Skeletal muscle satellite cell (primary cell): Measurements from ENCODE around the gene ZW10. TPM values are rescaled to one million over a fixed set of nuclear protein-coding genes. Genes with fewer than 3 reads are reported as not detected.

ENCODE experiments used
- H3K27me3 ChIP-seq: 2 replicates; pipeline ENCODE4 v1.7.0; 2013; ENCODE audit warnings: low read length; ENCODE audit not compliant: control insufficient read depth, insufficient read depth
- H3K36me3 ChIP-seq: 2 replicates; pipeline ENCODE4 v1.7.0; 2013; ENCODE audit warnings: mild to moderate bottlenecking, control low read depth, low read length; ENCODE audit not compliant: insufficient read depth
- H3K4me1 ChIP-seq: 2 replicates; pipeline ENCODE4 v1.7.0; 2013; ENCODE audit warnings: low read length; ENCODE audit not compliant: control insufficient read depth, insufficient read depth
- H3K4me2 ChIP-seq: 2 replicates; pipeline ENCODE4 v1.7.0; 2013; ENCODE audit warnings: mild to moderate bottlenecking, low read length
- H3K4me3 ChIP-seq: 2 replicates; pipeline ENCODE4 v1.7.0; 2013; ENCODE audit warnings: low read length
- H3K9ac ChIP-seq: 2 replicates; pipeline ENCODE4 v1.7.0; 2013; ENCODE audit warnings: mild to moderate bottlenecking, low read depth, low read length, moderate library complexity
- H3K9me3 ChIP-seq: replicated peaks from 2 replicates; pipeline ENCODE4 v1.7.0; 2013; ENCODE audit warnings: mild to moderate bottlenecking, control low read depth, low read length
- total RNA-seq: library from RNA; depleted of rRNA; stranded (reverse); fragments of >200 nt; gene quantifications from 2 replicates; pipeline ENCODE4 v1.2.3, GENCODE V29; 2012; rRNA removed

ZW10 gene, protein sequence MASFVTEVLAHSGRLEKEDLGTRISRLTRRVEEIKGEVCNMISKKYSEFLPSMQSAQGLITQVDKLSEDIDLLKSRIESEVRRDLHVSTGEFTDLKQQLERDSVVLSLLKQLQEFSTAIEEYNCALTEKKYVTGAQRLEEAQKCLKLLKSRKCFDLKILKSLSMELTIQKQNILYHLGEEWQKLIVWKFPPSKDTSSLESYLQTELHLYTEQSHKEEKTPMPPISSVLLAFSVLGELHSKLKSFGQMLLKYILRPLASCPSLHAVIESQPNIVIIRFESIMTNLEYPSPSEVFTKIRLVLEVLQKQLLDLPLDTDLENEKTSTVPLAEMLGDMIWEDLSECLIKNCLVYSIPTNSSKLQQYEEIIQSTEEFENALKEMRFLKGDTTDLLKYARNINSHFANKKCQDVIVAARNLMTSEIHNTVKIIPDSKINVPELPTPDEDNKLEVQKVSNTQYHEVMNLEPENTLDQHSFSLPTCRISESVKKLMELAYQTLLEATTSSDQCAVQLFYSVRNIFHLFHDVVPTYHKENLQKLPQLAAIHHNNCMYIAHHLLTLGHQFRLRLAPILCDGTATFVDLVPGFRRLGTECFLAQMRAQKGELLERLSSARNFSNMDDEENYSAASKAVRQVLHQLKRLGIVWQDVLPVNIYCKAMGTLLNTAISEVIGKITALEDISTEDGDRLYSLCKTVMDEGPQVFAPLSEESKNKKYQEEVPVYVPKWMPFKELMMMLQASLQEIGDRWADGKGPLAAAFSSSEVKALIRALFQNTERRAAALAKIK
- 21.0 and 23.4 TPM in 2 replicates for total RNA-seq

DNA sequence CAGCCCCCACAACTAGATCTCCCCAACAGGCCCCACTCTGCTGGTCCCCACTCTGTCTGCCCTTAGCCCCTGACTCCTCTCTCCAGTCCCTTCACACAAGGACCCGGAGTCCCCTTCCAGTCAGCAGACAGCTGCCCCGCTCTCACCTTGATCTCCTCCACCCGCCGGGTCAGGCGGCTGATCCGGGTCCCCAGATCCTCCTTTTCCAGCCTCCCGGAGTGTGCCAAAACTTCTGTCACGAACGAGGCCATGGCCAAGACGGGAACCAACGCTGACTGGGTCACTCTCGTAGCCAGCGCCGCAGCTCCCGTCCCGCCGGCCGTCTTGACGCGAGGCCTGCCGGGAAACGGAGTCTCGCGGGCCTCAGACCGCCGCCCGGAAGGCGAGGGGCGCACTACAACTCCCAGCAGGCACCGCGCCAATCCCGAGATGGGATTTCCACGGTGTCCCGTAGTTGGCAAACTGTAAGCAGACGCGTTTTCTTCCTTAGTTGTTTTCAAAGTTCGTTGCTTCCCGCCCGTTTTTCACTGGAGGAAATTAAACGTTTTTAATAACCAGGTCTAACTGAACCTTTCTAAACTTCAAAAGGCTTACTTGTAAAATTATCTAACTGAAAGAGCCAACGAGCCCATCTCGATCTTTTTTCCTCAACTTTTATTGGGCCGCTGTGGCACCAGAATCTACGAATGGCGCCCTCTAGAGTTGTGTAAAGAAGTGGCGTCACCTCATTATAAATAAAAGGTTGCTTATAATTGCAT, at the start of gene ZW10:
TSS of gene ZW10 (minus strand) at position 277 of the 758 bp plus-strand sequence. CDS start at position 251, 26 bp downstream.
- peaks cover 12% of the 10 kb centered on the region for H3K36me3 ChIP-seq
- peak within 1 kb of the TSS; percentile 91 for H3K9ac ChIP-seq
- no peaks in the 10 kb centered on the region for H3K9me3 ChIP-seq
- H3K4me2 ChIP-seq: peak within 1 kb of the TSS; percentile 88
- peaks cover 12% of the 10 kb centered on the region for H3K27me3 ChIP-seq
- peak within 1 kb of the TSS; percentile 79 for H3K4me3 ChIP-seq
- peaks cover 13% of the 10 kb centered on the region for H3K4me1 ChIP-seq

DNA sequence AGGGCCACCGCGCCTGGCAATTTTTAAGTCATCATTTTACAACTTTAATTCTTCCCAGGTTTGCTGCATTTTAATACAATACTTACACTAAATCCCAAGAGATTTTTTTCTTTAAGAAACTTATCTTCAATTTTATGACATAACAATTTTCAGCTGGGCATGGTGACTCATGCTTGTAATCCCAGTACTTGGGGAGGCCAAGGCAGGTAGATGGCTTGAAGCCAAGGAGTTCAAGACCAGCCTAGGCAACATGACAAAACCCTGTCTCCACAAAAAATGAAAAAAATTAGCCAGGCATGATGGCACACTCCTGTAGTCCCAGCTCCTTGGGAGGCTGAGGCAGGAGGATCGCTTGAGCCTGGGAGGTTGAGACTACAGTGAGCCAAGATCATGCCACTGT, 44.9 kb upstream of the ZW10 start:
- Histone ChIP-seq H3K27me3 (no peaks in the 10 kb centered on the region), H3K9ac (no peak overlapping the region), H3K4me3 (no peak overlapping the region), H3K4me2 (no peak overlapping the region), H3K36me3 (peaks cover 3% of the 10 kb centered on the region), H3K9me3 (no peaks in the 10 kb centered on the region), H3K4me1 (no peaks in the 10 kb centered on the region)

DNA sequence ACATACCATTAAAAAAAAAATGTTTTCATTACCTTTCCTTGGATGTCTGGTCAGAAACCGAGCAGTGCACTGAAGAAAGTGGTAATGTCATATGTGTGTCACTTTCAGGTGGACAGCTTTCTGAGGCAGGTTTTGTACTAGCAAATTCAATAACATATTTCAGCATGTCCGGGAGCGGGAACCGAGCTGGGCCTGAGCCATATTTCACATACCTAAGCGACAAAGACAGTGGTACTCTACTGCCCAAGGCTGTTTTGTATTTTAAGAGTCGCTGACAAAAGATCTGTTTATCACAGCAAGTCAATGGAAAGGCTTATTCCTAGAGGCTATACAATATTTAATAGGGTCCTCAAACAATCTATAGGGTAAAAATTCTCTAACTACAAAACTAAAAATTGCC, 44.1 kb upstream of the ZW10 start:
- H3K36me3 ChIP-seq: peaks cover 3% of the 10 kb centered on the region

DNA sequence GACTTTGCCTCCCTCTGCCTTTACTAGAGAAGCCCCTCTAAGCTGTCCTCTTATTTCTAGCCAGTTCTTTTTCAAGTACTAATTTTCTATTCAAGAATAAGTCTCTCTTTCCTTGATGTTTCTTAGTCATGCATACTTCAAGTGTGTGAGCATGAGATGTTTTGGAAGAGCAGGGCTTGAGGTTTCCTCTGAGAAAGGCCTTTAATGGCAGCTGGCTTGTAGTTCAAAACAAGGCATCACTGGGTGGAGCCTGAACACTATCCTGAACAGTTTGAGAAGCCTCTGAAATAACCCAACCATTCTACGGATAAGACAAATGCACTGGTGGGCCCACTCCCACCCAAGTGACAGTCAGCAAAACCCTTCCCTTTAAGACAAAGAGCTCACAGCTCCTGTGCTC, 43.7 kb upstream of the ZW10 start:
- H3K36me3 ChIP-seq: peaks cover 3% of the 10 kb centered on the region
- no peaks in the 10 kb centered on the region for H3K27me3 ChIP-seq
- no peaks in the 10 kb centered on the region for H3K4me1 ChIP-seq
- H3K4me2 ChIP-seq: no peak overlapping the region
- no peak overlapping the region for H3K9ac ChIP-seq
- no peaks in the 10 kb centered on the region for H3K9me3 ChIP-seq
- no peak overlapping the region for H3K4me3 ChIP-seq

More for the DNA sequence above, 44.1 kb upstream of the ZW10 start:
- Histone ChIP-seq H3K4me1 (no peaks in the 10 kb centered on the region), H3K27me3 (no peaks in the 10 kb centered on the region), H3K4me3 (no peak overlapping the region), H3K9ac (no peak overlapping the region), H3K4me2 (no peak overlapping the region), H3K9me3 (no peaks in the 10 kb centered on the region)

DNA sequence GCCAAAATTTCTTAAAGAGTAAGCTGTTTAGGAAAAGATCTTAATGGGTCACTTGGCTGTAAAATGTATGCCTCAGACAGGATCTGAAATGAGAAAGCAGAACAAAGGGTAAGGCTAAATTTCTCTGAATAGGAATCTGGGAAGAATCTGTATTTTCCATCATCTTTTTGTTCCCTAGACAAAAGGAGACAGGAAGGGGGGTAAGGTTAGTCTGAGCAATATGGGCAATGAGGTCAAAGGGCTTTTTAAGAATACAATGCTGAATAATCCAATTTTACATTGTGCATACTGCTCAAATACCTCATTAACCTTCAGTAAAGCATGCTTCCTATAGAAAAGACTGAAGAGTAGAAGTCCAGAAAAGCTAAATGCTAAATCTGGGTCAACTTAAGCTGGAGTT, 40.7 kb upstream of the ZW10 start:
- H3K4me2 ChIP-seq: no peak overlapping the region
- H3K4me1 ChIP-seq: no peaks in the 10 kb centered on the region
- no peak overlapping the region for H3K9ac ChIP-seq
- no peak overlapping the region for H3K4me3 ChIP-seq
- no peaks in the 10 kb centered on the region for H3K36me3 ChIP-seq
- no peaks in the 10 kb centered on the region for H3K9me3 ChIP-seq
- H3K27me3 ChIP-seq: no peaks in the 10 kb centered on the region

DNA sequence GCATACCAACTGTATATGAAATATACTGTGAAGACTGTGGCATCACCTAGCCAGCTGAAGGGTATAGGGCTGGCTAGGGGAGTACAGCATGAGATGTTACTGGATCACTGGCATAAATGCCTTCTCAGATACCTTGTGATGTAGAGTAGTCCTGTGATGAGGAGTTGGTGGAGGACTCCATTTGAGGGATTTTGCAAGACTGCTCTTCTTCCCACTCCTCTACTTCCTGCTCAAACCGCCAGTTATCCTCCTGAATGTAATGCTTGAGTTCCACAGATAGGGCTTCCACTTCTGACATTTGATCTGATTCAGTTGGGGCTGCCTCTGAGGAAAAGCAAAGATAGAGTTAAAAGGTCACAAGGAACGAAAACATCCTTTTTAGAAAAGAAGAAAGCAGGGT, 35.4 kb upstream of the ZW10 start:
- Histone ChIP-seq H3K9ac (no peak overlapping the region), H3K9me3 (no peaks in the 10 kb centered on the region), H3K4me3 (no peak overlapping the region), H3K36me3 (peaks cover 12% of the 10 kb centered on the region), H3K4me2 (no peak overlapping the region), H3K4me1 (no peaks in the 10 kb centered on the region), H3K27me3 (no peaks in the 10 kb centered on the region)

DNA sequence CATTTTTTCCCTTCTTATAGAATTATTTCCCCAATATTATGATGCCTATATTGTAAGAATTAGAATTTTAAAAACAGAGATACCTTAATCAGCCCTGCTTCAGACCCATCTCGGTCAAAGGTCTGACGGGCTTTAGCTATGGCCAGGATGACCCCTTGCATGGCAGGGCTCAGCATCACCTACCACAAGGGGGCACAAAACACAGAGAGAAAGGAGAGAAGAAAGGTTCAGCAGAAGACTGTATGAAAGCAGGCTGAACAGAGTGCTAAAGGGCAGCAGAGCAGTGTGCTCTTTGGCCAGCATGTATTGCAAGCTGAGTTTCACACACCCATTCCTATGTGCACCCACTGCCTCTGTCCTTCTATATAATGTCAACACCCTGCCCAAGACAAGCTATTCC, 32.9 kb upstream of the ZW10 start:
- no peak overlapping the region for H3K4me2 ChIP-seq
- H3K4me3 ChIP-seq: no peak overlapping the region
- no peaks in the 10 kb centered on the region for H3K27me3 ChIP-seq
- H3K4me1 ChIP-seq: no peaks in the 10 kb centered on the region
- H3K36me3 ChIP-seq: peaks cover 22% of the 10 kb centered on the region
- no peaks in the 10 kb centered on the region for H3K9me3 ChIP-seq
- H3K9ac ChIP-seq: no peak overlapping the region

DNA sequence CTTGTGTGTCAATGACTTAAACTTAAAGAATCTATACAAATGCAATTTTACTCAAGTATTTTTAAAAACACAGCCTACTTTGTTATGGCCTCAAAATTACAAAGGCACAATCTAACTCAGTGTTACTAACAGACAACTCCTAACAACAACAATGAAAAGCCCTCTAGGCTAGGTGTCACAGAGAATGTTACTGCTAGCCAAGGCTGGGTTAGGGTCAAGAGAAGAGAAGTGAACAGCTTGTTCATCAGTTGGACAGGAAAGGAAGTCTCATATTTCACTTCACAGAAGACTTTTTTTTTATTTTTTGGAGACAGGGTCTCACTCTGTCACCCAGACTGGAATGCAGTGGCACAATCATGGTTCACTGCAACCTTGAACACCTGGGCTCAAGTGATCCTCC, 32.1 kb upstream of the ZW10 start:
- Histone ChIP-seq H3K27me3 (no peaks in the 10 kb centered on the region), H3K9me3 (no peaks in the 10 kb centered on the region), H3K4me3 (no peak overlapping the region), H3K9ac (no peak overlapping the region), H3K4me2 (no peak overlapping the region), H3K4me1 (no peaks in the 10 kb centered on the region), H3K36me3 (peaks cover 26% of the 10 kb centered on the region)

DNA sequence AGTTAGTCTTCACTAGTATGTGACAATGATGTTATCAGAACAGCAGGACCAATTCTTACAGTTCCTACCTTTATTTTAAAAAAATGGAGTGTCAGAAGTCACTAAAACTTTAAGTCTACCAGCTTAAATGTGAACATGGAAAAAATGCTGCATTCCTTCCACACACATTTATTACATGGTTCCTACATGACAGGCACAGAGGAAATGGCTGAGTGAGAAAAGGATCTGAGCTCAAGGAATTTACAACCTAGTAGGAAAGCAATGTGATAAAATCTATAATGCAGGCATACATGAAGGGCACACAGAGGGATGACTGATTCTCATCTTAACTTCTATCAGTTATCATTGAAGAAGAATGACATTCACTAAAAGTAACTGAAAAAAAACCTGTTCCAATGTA, 29.1 kb upstream of the ZW10 start:
- Histone ChIP-seq H3K36me3 (peaks cover 22% of the 10 kb centered on the region), H3K9me3 (no peaks in the 10 kb centered on the region), H3K4me1 (no peaks in the 10 kb centered on the region), H3K9ac (no peak overlapping the region), H3K4me3 (no peak overlapping the region), H3K27me3 (no peaks in the 10 kb centered on the region), H3K4me2 (no peak overlapping the region)

DNA sequence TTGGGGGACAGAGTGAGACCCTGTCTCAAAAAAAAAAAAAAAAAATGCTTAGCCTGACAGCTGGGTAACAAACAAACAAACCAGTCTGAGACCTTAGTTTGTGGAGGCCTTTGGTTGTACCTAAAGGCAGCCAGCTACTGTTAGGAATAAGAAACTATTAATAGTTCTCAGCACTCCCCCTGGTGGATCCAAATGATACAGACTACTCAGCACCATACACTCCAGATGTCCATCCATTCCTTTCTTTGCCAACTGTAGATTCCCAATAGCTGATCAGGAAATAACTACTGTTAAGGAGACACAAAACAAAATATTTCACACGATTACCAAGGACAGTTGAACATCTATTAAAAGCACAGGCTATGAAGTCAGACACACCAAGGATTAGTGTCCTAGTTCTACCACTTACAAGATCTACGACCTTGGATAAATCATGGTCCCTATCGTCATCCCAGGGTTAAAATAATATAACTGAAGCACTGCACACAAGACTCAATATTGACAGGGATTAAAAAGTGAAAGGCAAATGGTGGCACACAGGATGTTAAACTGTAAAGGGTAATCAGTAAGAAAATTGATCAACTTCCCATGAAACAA, 23.3 kb upstream of the ZW10 start:
- no peak overlapping the region for H3K4me2 ChIP-seq
- no peak overlapping the region for H3K9ac ChIP-seq
- H3K27me3 ChIP-seq: no peaks in the 10 kb centered on the region
- H3K36me3 ChIP-seq: peaks cover 14% of the 10 kb centered on the region
- no peaks in the 10 kb centered on the region for H3K4me1 ChIP-seq
- H3K4me3 ChIP-seq: no peak overlapping the region
- no peaks in the 10 kb centered on the region for H3K9me3 ChIP-seq
